Neural cell (in vitro differentiated cells): ENCODE measurements around the gene CNTNAP2.

Experiments
- EZH2 ChIP-seq: fragments of 200-600, 300-800 bp; shearing (Covaris generic), sonication (generic); IDR thresholded peaks from 2 replicates; pipeline ENCODE4 v1.6.1; 2014; ENCODE audit warnings: antibody characterized with exemption, low read length, borderline replicate concordance, mild to moderate bottlenecking; ENCODE audit not compliant: insufficient read depth, poor library complexity, severe bottlenecking
- POLR2AphosphoS5 ChIP-seq: IDR thresholded peaks from 2 replicates; pipeline ENCODE4 v1.6.1; 2012
- SMC3 ChIP-seq: fragments of 450-650 bp; conservative IDR thresholded peaks from 2 replicates; pipeline ENCODE4 v1.6.1; 2014; ENCODE audit warnings: antibody characterized with exemption, mild to moderate bottlenecking, moderate library complexity; ENCODE audit not compliant: poor library complexity
- TF ChIP-seq, protein P1 (sequence below): fragments of 450-650 bp; IDR thresholded peaks from 2 replicates; pipeline ENCODE4 v1.5.1; 2014; ENCODE audit warnings: antibody characterized with exemption, mild to moderate bottlenecking, moderate library complexity; ENCODE audit not compliant: poor library complexity, severe bottlenecking

- no peak for TF ChIP-seq SMC3
- no peak for TF ChIP-seq POLR2AphosphoS5
- TF ChIP-seq, protein P1, sequence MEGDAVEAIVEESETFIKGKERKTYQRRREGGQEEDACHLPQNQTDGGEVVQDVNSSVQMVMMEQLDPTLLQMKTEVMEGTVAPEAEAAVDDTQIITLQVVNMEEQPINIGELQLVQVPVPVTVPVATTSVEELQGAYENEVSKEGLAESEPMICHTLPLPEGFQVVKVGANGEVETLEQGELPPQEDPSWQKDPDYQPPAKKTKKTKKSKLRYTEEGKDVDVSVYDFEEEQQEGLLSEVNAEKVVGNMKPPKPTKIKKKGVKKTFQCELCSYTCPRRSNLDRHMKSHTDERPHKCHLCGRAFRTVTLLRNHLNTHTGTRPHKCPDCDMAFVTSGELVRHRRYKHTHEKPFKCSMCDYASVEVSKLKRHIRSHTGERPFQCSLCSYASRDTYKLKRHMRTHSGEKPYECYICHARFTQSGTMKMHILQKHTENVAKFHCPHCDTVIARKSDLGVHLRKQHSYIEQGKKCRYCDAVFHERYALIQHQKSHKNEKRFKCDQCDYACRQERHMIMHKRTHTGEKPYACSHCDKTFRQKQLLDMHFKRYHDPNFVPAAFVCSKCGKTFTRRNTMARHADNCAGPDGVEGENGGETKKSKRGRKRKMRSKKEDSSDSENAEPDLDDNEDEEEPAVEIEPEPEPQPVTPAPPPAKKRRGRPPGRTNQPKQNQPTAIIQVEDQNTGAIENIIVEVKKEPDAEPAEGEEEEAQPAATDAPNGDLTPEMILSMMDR, result no peak
- TF ChIP-seq EZH2, result no peak
These were observed 1862.0 kb downstream of the CNTNAP2 start for GRCh38 chr7:147978651-147979050.
